ENCODE results near the gene EID3. TPM values are rescaled to one million over a fixed set of nuclear protein-coding genes. Genes with fewer than 3 reads are reported as not detected.
A peak's percentile ranks its signal among the peaks of the same experiment; 100 is the strongest.

The EID3 gene
- total and polyA plus RNA-seq, 9 of the 15 experiments (the other 6 are each of a cell fraction or from before 2014, with no cell fraction given): 0.07 to 3.5 (median 0.42) TPM

DNA sequence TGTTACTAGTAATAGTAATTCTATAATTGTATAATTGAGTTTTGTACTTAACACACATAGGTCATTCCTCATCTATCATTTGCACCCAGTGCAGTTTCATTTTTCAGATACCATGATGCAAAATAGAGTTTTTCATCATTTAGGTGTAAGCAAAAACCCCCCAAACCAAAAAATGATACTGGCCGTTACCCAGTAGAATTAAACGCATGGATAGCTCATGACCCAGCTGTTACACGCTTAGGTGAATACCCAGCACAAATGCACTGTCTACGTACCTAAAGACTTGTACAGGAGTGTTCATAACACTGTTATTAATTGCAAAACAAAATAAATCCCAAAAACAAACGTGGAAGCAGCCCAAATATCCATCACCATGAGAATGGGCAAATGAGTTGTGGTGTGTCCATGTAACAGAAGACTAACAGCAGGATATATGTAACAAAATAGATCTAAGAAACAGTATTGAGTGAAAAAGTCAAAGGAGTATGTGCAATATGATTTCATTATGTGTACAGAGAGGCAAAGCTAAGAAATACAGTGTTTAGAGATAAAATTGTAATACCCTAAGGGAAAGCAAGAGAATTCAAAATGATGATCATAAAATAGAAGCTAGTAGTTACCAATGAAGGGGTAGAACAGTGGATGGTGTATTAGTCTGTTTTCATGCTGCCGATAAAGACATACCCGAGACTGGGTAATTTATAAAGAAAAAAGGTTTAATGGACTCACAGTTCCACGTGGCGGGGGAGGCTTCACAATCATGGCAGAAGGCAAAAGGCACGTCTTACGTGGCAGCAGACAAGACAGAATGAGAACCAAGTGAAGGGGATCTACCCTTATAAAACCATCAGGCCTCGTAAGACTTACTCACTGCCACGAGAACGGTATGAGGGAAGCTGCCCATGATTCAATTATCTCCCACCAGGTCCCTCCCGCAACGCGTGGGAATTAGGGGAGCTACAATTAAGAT, 49.8 kb downstream of the EID3 start:
- Histone ChIP-seq H3K9me3 (replicated peaks; ENCODE audit: control insufficient read depth, insufficient read depth, low read depth, low read length) (no peaks in the 10 kb centered on the region), H3K9me1 (ENCODE audit: control insufficient read depth, insufficient read depth, low read length) (peaks cover under 1% of the 10 kb centered on the region), H3K4me2 (ENCODE audit: insufficient read depth, low read length) (no peak overlapping the region), H3K27ac (ENCODE audit: extremely low read depth, low read depth, low read length) (no peak overlapping the region), H3K9ac (ENCODE audit: insufficient read depth in 1 of 2, low read depth in 2 of 2, low read length in 2 of 2) (no peak overlapping the region), H3K27me3 (ENCODE audit: control insufficient read depth in 2 of 2, insufficient read depth in 2 of 2, low read length in 2 of 2) (no peaks in the 10 kb centered on the region), H2AFZ (ENCODE audit: low read depth, low read length) (no peak overlapping the region), H3K79me2 (ENCODE audit: control insufficient read depth, insufficient read depth, low read length) (no peaks in the 10 kb centered on the region), H4K20me1 (replicated peaks; ENCODE audit: control insufficient read depth, insufficient read depth, low read length) (no peaks in the 10 kb centered on the region; the same call in 1 of the 2 replicates), H3K4me3 (no peak overlapping the region), H3K4me1 (replicated peaks in 1 of 2; ENCODE audit: control insufficient read depth in 2 of 2, insufficient read depth in 2 of 2, low read length in 2 of 2) (no peaks in the 10 kb centered on the region), H3K36me3 (ENCODE audit: control insufficient read depth, insufficient read depth, low read length) (peaks cover 52% of the 10 kb centered on the region)
- CTCF ChIA-PET (ENCODE audit: low intra/inter-chr PET ratio): no interaction called here
- BruUV-seq (replicated peaks): no TSS peak
- TF ChIP-seq, protein P1, sequence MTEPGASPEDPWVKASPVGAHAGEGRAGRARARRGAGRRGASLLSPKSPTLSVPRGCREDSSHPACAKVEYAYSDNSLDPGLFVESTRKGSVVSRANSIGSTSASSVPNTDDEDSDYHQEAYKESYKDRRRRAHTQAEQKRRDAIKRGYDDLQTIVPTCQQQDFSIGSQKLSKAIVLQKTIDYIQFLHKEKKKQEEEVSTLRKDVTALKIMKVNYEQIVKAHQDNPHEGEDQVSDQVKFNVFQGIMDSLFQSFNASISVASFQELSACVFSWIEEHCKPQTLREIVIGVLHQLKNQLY (CRISPR knock-in tag; conservative IDR thresholded peaks at IDR 0.05): no peak
- TF ChIP-seq, protein P2, sequence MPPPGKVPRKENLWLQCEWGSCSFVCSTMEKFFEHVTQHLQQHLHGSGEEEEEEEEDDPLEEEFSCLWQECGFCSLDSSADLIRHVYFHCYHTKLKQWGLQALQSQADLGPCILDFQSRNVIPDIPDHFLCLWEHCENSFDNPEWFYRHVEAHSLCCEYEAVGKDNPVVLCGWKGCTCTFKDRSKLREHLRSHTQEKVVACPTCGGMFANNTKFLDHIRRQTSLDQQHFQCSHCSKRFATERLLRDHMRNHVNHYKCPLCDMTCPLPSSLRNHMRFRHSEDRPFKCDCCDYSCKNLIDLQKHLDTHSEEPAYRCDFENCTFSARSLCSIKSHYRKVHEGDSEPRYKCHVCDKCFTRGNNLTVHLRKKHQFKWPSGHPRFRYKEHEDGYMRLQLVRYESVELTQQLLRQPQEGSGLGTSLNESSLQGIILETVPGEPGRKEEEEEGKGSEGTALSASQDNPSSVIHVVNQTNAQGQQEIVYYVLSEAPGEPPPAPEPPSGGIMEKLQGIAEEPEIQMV (tag; conservative IDR thresholded peaks at IDR 0.05; ENCODE audit: low read depth): no peak
- TF ChIP-seq RBFOX2 (IDR thresholded peaks at IDR 0.05; ENCODE audit: low read depth, low read length) (no peak), BHLHE40 (IDR thresholded peaks at IDR 0.05; ENCODE audit: low read length) (no peak), POLR2A (conservative IDR thresholded peaks at IDR 0.05) (0 out of 2 replicates have a peak, but pooled peaks have one; percentile 55), POLR2AphosphoS2 (IDR thresholded peaks at IDR 0.05; ENCODE audit: low read length) (peak; percentile 70; the same call in 1 of the 2 replicates), SUPT5H (IDR thresholded peaks at IDR 0.05) (peak; percentile 52), POLR2B (IDR thresholded peaks at IDR 0.05; ENCODE audit: low read depth, partially characterized antibody) (peak; percentile 52), ZNF764 (CRISPR knock-in tag; IDR thresholded peaks at IDR 0.05; ENCODE audit: low read depth) (no peak)
- TF ChIP-seq, protein P3, sequence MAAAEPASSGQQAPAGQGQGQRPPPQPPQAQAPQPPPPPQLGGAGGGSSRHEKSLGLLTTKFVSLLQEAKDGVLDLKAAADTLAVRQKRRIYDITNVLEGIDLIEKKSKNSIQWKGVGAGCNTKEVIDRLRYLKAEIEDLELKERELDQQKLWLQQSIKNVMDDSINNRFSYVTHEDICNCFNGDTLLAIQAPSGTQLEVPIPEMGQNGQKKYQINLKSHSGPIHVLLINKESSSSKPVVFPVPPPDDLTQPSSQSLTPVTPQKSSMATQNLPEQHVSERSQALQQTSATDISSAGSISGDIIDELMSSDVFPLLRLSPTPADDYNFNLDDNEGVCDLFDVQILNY (CRISPR knock-in tag; IDR thresholded peaks at IDR 0.05): no peak
- intact Hi-C loops (cut with micrococcal nuclease): loop anchor here (10.0 kb wide), 1 partner anchor 298 kb away; the partner anchor contains the start of gene GLT8D2
- ATAC-seq (no peak), FAIRE-seq (no peak), DNase-seq (ENCODE audit: extremely low read depth in 1 of 4, low spot score in 3 of 4) (no peak)
- 84% methylated on average over 17 of the region's 17 CpGs for WGBS (ENCODE audit: insufficient coverage, low coverage, missing lambda C conversion rate)
- POLR2A ChIA-PET: interaction anchor here (0.6 to 2.8 kb wide), 5 partner anchors 11 to 269 kb away, joined by 3 to 8 read pairs (median 3); no protein-coding TSS in a partner anchor
- in situ Hi-C loops (cut with MboI): loop anchor here (10.0 to 25.0 kb wide), 2 partner anchors 458 to 1034 kb away; no protein-coding TSS in a partner anchor
